H1 (cell line): Measurements from ENCODE around the gene TNFAIP8. TPM values are rescaled to one million over a fixed set of nuclear protein-coding genes. Genes with fewer than 3 reads are reported as not detected.

ENCODE experiments used
- CTCF ChIA-PET: fragments of 300-600 bp; sonication (Branson Sonifier 250); formaldehyde crosslinking; loops from one replicate; lab custom pipeline; 2021; ENCODE audit not compliant: partially characterized antibody; lab: Charles Lee
- POLR2A ChIA-PET: fragments of 300-600 bp; sonication (Branson Sonifier 250); formaldehyde crosslinking; loops from one replicate; lab custom pipeline; 2021; ENCODE audit warnings: inconsistent platforms; ENCODE audit not compliant: partially characterized antibody; lab: Charles Lee
- DNase-seq, 2 experiments: peaks; one replicate each; pipeline versions ENCODE4 v3.0.0 to v3.0.0-alpha.2; 2010 to 2022; ENCODE audit warnings: low spot score in 2 of 2, low read depth in 1 of 2, mixed read lengths in 1 of 2
- FAIRE-seq: peaks from 2 replicates; lab custom pipeline; 2011; peaks lifted over from hg19 to GRCh38; lab: Jason Lieb, UNC
- H2AFZ ChIP-seq: 2 replicates; pipeline ENCODE4 v1.8.1; 2012; ENCODE audit warnings: low read length, inconsistent platforms
- H2AK5ac ChIP-seq: 2 replicates; pipeline ENCODE4 v1.6.1; 2013; ENCODE audit warnings: low read depth, low read length
- H2BK120ac ChIP-seq: replicated peaks from 2 replicates; pipeline ENCODE3; 2013; ENCODE audit warnings: low read depth, low read length, inconsistent platforms
- H2BK12ac ChIP-seq: 2 replicates; pipeline ENCODE4 v1.6.1; 2013; ENCODE audit warnings: low read depth, low read length
- H2BK15ac ChIP-seq: 2 replicates; pipeline ENCODE4 v1.6.1; 2013; ENCODE audit warnings: low read length
- H2BK20ac ChIP-seq: 2 replicates; pipeline ENCODE4 v1.6.1; 2013; ENCODE audit warnings: low read length
- H2BK5ac ChIP-seq: 2 replicates; pipeline ENCODE4 v1.6.1; 2013; ENCODE audit warnings: low read depth, low read length
- H3K14ac ChIP-seq: 2 replicates; pipeline ENCODE4 v1.6.1; 2013; ENCODE audit warnings: inconsistent platforms; ENCODE audit not compliant: insufficient read length
- H3K18ac ChIP-seq: 2 replicates; pipeline ENCODE4 v1.6.1; 2013; ENCODE audit warnings: low read length; ENCODE audit errors: extremely low read depth
- H3K23ac ChIP-seq: 2 replicates; pipeline ENCODE4 v1.6.1; 2013; ENCODE audit warnings: inconsistent platforms; ENCODE audit not compliant: insufficient read length
- H3K23me2 ChIP-seq: 2 replicates; pipeline ENCODE4 v1.6.1; 2013; ENCODE audit warnings: low read depth, low read length
- H3K27ac ChIP-seq: 2 replicates; pipeline ENCODE4 v1.6.1; 2011; ENCODE audit warnings: low read depth, low read length, inconsistent platforms
- H3K27me3 ChIP-seq, 4 experiments: replicated peaks in 1 of 4; 1 replicate in 1 of 4; 2 replicates in 3 of 4; pipeline versions ENCODE4 v1.6.1 to v1.8.1; 2011 to 2013; ENCODE audit warnings: low read length in 3 of 4, mild to moderate bottlenecking in 3 of 4, inconsistent platforms in 2 of 4, mixed read lengths in 2 of 4, moderate library complexity in 1 of 4; ENCODE audit not compliant: control insufficient read depth in 3 of 4, insufficient read depth in 3 of 4; ENCODE audit errors: extremely low read depth in 1 of 4
- H3K36me3 ChIP-seq, 4 experiments: 2 replicates each; pipeline versions ENCODE4 v1.6.1 to v1.8.1; 2011 to 2013; ENCODE audit warnings: mild to moderate bottlenecking in 4 of 4, low read length in 3 of 4, moderate library complexity in 2 of 4, control low read depth in 1 of 4, inconsistent platforms in 1 of 4; ENCODE audit not compliant: insufficient read depth in 4 of 4, control insufficient read depth in 2 of 4
- H3K4ac ChIP-seq: replicated peaks from 2 replicates; pipeline ENCODE3; 2013; ENCODE audit warnings: low read length, low read depth, mixed read lengths, inconsistent platforms; ENCODE audit not compliant: insufficient read length
- H3K4me1 ChIP-seq, 4 experiments: replicated peaks in 1 of 4; 1 replicate in 1 of 4; 2 replicates in 3 of 4; pipeline versions ENCODE4 v1.6.1 to v1.8.1; 2011 to 2013; ENCODE audit warnings: low read length in 3 of 4, inconsistent platforms in 2 of 4, mixed read lengths in 1 of 4; ENCODE audit not compliant: insufficient read depth in 4 of 4, control insufficient read depth in 3 of 4
- H3K4me2 ChIP-seq, 2 experiments: 2 replicates each; pipeline versions ENCODE4 v1.6.1 to v1.8.1; 2011 to 2013; ENCODE audit warnings: low read depth in 2 of 2, low read length in 2 of 2, control low read depth in 1 of 2, inconsistent platforms in 1 of 2, mild to moderate bottlenecking in 1 of 2; ENCODE audit not compliant: insufficient read depth in 1 of 2
- H3K4me3 ChIP-seq, 4 experiments: fragments of 200-600, 300-600 bp in 1 of 4; sonication (generic), shearing (Covaris generic), sonication (Bioruptor Twin) in 1 of 4; 2 replicates each; pipeline versions ENCODE4 v1.5.1 to v1.8.1; 2011 to 2016; ENCODE audit warnings: low read length in 4 of 4, low read depth in 3 of 4, control low read depth in 2 of 4, inconsistent platforms in 2 of 4, mild to moderate bottlenecking in 2 of 4, mixed read lengths in 1 of 4, moderate library complexity in 1 of 4; ENCODE audit not compliant: insufficient read depth in 2 of 4; ENCODE audit errors: extremely low read depth in 1 of 4
- H3K56ac ChIP-seq: replicated peaks from 2 replicates; pipeline ENCODE3; 2013; ENCODE audit warnings: low read depth, mild to moderate bottlenecking, mixed read lengths, low read length, inconsistent platforms; ENCODE audit not compliant: insufficient read length
- H3K79me1 ChIP-seq: 2 replicates; pipeline ENCODE4 v1.6.1; 2013; ENCODE audit warnings: low read depth, low read length, control low read depth
- H3K79me2 ChIP-seq, 2 experiments: 2 replicates each; pipeline versions ENCODE4 v1.6.1 to v1.8.1; 2012 to 2013; ENCODE audit warnings: low read length in 2 of 2, mild to moderate bottlenecking in 2 of 2, inconsistent platforms in 1 of 2; ENCODE audit not compliant: insufficient read depth in 2 of 2, control insufficient read depth in 1 of 2
- H3K9ac ChIP-seq, 4 experiments: replicated peaks in 1 of 4; 1 replicate in 1 of 4; 2 replicates in 3 of 4; pipeline versions ENCODE4 v1.6.1 to v1.8.1; 2011 to 2013; ENCODE audit warnings: low read depth in 3 of 4, low read length in 3 of 4, control low read depth in 2 of 4, mild to moderate bottlenecking in 2 of 4, moderate library complexity in 2 of 4, inconsistent platforms in 1 of 4; ENCODE audit errors: extremely low read depth in 1 of 4
- H3K9me3 ChIP-seq, 2 experiments: 2 replicates each; pipeline versions ENCODE4 v1.6.1 to v1.8.1; 2012 to 2013; ENCODE audit warnings: mild to moderate bottlenecking in 2 of 2, moderate library complexity in 2 of 2, control low read depth in 1 of 2, inconsistent platforms in 1 of 2, low read depth in 1 of 2, low read length in 1 of 2, mixed read lengths in 1 of 2; ENCODE audit not compliant: insufficient read depth in 2 of 2
- H4K20me1 ChIP-seq, 2 experiments: replicated peaks in 1 of 2; 2 replicates each; pipeline versions ENCODE3 to v1.8.1; 2011 to 2013; ENCODE audit warnings: inconsistent platforms in 2 of 2, low read length in 2 of 2, mild to moderate bottlenecking in 1 of 2; ENCODE audit not compliant: insufficient read depth in 2 of 2, control insufficient read depth in 1 of 2
- H4K5ac ChIP-seq: 2 replicates; pipeline ENCODE4 v1.6.1; 2013; ENCODE audit warnings: low read length, low read depth, mixed read lengths, inconsistent platforms; ENCODE audit not compliant: insufficient read length
- H4K8ac ChIP-seq: 2 replicates; pipeline ENCODE4 v1.8.0; 2013; ENCODE audit warnings: mild to moderate bottlenecking, moderate library complexity, low read length, inconsistent platforms; ENCODE audit not compliant: insufficient read depth; ENCODE audit errors: extremely low read depth
- H4K91ac ChIP-seq: replicated peaks from 2 replicates; pipeline ENCODE3; 2013; ENCODE audit warnings: low read length, mixed read lengths, inconsistent platforms; ENCODE audit not compliant: insufficient read length
- NANOG ChIP-seq: IDR thresholded peaks from 2 replicates; pipeline ENCODE4 v1.6.1; 2011; ENCODE audit warnings: low read length, low read depth, mild to moderate bottlenecking, inconsistent platforms; ENCODE audit not compliant: insufficient read depth, poor library complexity, severe bottlenecking
- POLR2AphosphoS5 ChIP-seq: IDR thresholded peaks from 2 replicates; pipeline ENCODE4 v1.6.1; 2011; ENCODE audit warnings: low read depth, low read length
- POU5F1 ChIP-seq: IDR thresholded peaks from 2 replicates; pipeline ENCODE4 v1.6.1; 2011; ENCODE audit warnings: low read depth, mild to moderate bottlenecking, low read length, moderate library complexity
- RXRA ChIP-seq: IDR thresholded peaks from 2 replicates; pipeline ENCODE4 v1.6.1; 2011; ENCODE audit warnings: low read depth, mild to moderate bottlenecking, low read length, moderate library complexity; ENCODE audit not compliant: insufficient read depth
- SIRT6 ChIP-seq: IDR thresholded peaks from one replicate; pipeline ENCODE4 v1.7.1; 2012; ENCODE audit warnings: low read length, inconsistent platforms
- TCF12 ChIP-seq: IDR thresholded peaks from 2 replicates; pipeline ENCODE4 v1.6.1; 2011; ENCODE audit warnings: low read depth, mild to moderate bottlenecking, low read length
- WGBS, 2 experiments: shearing (Covaris generic) in 1 of 2; methylation state at CpG; one replicate each; pipeline versions ENCODE4 v1.1.6 to v1.1.7; 2013 to 2015; ENCODE audit warnings: low lambda C conversion rate in 2 of 2, mixed read lengths in 2 of 2, inconsistent platforms in 1 of 2, low coverage in 1 of 2, missing lambda C conversion rate in 1 of 2; ENCODE audit not compliant: insufficient replicate concordance in 2 of 2, insufficient coverage in 1 of 2, insufficient read length in 1 of 2; ENCODE audit errors: extremely low coverage in 1 of 2, missing lambda C conversion rate in 1 of 2; 5-methylcytosine and 5-hydroxymethylcytosine counted together
- polyA plus RNA-seq, 7 experiments: library from polyadenylated mRNA; depleted of rRNA in 3 of 7; stranded (reverse) in 5 of 7; unstranded in 2 of 7; fragments of >200 nt in 5 of 7; fragments of 200-250 nt in 2 of 7; gene quantifications; 1 replicate in 5 of 7; 2 replicates in 1 of 7; 4 replicates in 1 of 7; pipeline versions ENCODE4 v1.2.1 to v1.2.3, GENCODE V29; 2011 to 2013; ENCODE audit warnings: missing spikeins in 2 of 7, mixed read lengths in 2 of 7
- total RNA-seq: library from RNA; stranded (reverse); fragmentation: NEBNext Ultra II Directional; extraction: Animal tissue kit (Norgen Biotek cat#: 25700); gene quantifications from 2 replicates; pipeline ENCODE4 v1.2.1, GENCODE V29; 2021
- TF ChIP-seq, protein P1 (sequence below): IDR thresholded peaks from 2 replicates; pipeline ENCODE4 v1.6.1; 2011; ENCODE audit warnings: low read length, improper control_type of control experiment

The TNFAIP8 gene
- total and polyA plus RNA-seq, 2 of the 8 experiments (the other 6 are each of a cell fraction or from before 2014, with no cell fraction given) = 12.4 to 19.3 TPM

DNA sequence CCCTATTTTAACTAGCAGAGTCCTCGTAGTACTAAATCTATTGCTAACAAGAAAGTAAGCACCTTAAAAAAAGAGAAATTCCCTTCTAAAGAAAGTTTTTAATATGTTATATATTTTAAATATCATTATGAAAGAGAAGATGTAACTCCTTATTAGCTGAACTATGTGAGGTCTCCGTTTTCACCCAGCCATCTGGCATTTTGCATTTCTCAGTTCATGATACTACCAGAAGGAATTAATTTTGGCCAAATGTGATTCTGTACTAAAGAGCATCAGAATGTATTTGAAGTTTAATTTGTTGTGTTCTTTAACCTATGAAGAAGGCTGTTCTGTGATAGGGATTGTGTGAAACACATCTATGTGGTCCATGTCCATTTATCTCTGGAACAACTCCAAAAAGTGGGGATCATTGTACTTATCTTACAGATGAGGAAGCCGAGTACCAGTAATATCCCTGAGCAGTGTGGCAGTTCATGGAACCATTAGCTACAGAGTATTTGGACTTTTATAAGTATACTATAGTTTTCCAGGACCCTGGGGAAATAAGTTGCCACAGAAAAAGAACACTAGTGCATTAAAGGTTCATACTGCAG is 29.8 kb downstream of the TNFAIP8 start:
- Histone ChIP-seq H4K8ac (no peak overlapping the region), H4K20me1 (peaks cover 0 to 1% of the 10 kb centered on the region in 2 experiments), H3K4ac (no peak overlapping the region), H3K79me2 (no peaks in the 10 kb centered on the region; a peak in 1 of 4 replicates), H3K56ac (no peak overlapping the region), H3K27me3 (no peaks in the 10 kb centered on the region), H4K91ac (no peak overlapping the region), H4K5ac (no peak overlapping the region), H3K27ac (no peak overlapping the region), H3K4me1 (peaks cover 0 to 9% (median 4%) of the 10 kb centered on the region in 4 experiments; a peak in 2 of 7 replicates), H3K36me3 (no peaks in the 10 kb centered on the region), H3K23ac (no peak overlapping the region), H2BK5ac (no peak overlapping the region), H2BK15ac (no peak overlapping the region), H3K9ac (no peak overlapping the region), H3K4me2 (no peak overlapping the region), H2BK120ac (no peak overlapping the region), H3K4me3 (no peak overlapping the region), H3K23me2 (no peaks in the 10 kb centered on the region), H3K14ac (no peak overlapping the region), H3K18ac (no peak overlapping the region), H2BK20ac (no peak overlapping the region), H3K79me1 (0 out of 2 replicates have a peak, but pooled peaks cover 2% of the 10 kb centered on the region), H2AFZ (no peak overlapping the region), H3K9me3 (no peaks in the 10 kb centered on the region), H2AK5ac (no peak overlapping the region), H2BK12ac (no peak overlapping the region)
- ChIA-PET CTCF (interaction anchor here (1.0 to 1.5 kb wide), 3 partner anchors 9 to 49 kb away, joined by 4 to 6 read pairs (median 5); no protein-coding TSS in a partner anchor), POLR2A (interaction anchor here (1.6 kb wide), 1 partner anchor 27 kb away, joined by 3 read pairs; no protein-coding TSS in a partner anchor)
- 91% methylated on average over 3 of the region's 3 CpGs; no CpG with 5 or more reads in 1 of the 2 experiments for WGBS, 2 experiments
- no peak for DNase-seq
- no peak for FAIRE-seq
- TF ChIP-seq POLR2AphosphoS5 (no peak), POU5F1 (no peak), NANOG (no peak), SIRT6 (no peak), RXRA (no peak), TCF12 (no peak)
- TF ChIP-seq, protein P1, sequence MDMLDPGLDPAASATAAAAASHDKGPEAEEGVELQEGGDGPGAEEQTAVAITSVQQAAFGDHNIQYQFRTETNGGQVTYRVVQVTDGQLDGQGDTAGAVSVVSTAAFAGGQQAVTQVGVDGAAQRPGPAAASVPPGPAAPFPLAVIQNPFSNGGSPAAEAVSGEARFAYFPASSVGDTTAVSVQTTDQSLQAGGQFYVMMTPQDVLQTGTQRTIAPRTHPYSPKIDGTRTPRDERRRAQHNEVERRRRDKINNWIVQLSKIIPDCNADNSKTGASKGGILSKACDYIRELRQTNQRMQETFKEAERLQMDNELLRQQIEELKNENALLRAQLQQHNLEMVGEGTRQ = no peak
